GM12878 (cell line): ENCODE results near the gene DERL2. TPM values are rescaled to one million over a fixed set of nuclear protein-coding genes. Genes with fewer than 3 reads are reported as not detected.

ENCODE experiments used
- ATAC-seq: fragments of 200-7000 bp; cut with Tn5 transposase; 3 replicates; pipeline ENCODE4 v1.9.1; 2020; ENCODE audit warnings: mild to moderate bottlenecking, moderate library complexity
- BruUV-seq: library from RNA; stranded (reverse); fragments of 400-500 nt; replicated peaks from 2 replicates; lab custom pipeline; 2021; lab: Mats Ljungman, UMichigan
- CTCF ChIA-PET: fragments of 300-600 bp; sonication (Branson Sonifier 250); formaldehyde crosslinking; extraction: SDS; loops from one replicate; lab custom pipeline; 2021; ENCODE audit warnings: inconsistent platforms; lab: Yijun Ruan, JAX
- POLR2A ChIA-PET: fragments of 350-600 bp; formaldehyde crosslinking; extraction: SDS; loops from one replicate; lab custom pipeline; 2021; ENCODE audit warnings: inconsistent platforms; lab: Charles Lee
- RAD21 ChIA-PET: fragments of 300-600 bp; sonication (Branson Sonifier 250); formaldehyde crosslinking; loops from one replicate; lab custom pipeline; 2023; ENCODE audit warnings: antibody characterized with exemption; ENCODE audit not compliant: unreplicated experiment; lab: Charles Lee
- SMC1A ChIA-PET: fragments of 300-600 bp; sonication (Branson Sonifier 250); formaldehyde crosslinking; loops from one replicate; lab custom pipeline; 2023; ENCODE audit not compliant: unreplicated experiment, uncharacterized antibody; lab: Charles Lee
- DNase-seq: peaks from one replicate; pipeline ENCODE4 v3.0.0-alpha.2; 2011; ENCODE audit warnings: low read depth, low spot score
- FAIRE-seq: peaks from 3 replicates; lab custom pipeline; 2011; peaks lifted over from hg19 to GRCh38; lab: Jason Lieb, UNC
- H2AFZ ChIP-seq: 2 replicates; pipeline ENCODE4 v1.6.0; 2011; ENCODE audit warnings: low read depth, low read length, control low read depth; ENCODE audit not compliant: control insufficient read depth
- H3K27ac ChIP-seq: 2 replicates; pipeline ENCODE4 v1.5.1; 2011; ENCODE audit warnings: control low read depth; ENCODE audit not compliant: control insufficient read depth, insufficient read depth
- H3K27me3 ChIP-seq, 2 experiments: replicated peaks in 1 of 2; 2 replicates each; pipeline versions ENCODE4 v1.6.0 to v1.6.1; 2011; ENCODE audit warnings: low read length in 1 of 2; ENCODE audit not compliant: control insufficient read depth in 2 of 2, insufficient read depth in 2 of 2
- H3K36me3 ChIP-seq, 2 experiments: 2 replicates each; pipeline ENCODE4 v1.5.1; 2011; ENCODE audit warnings: low read length in 1 of 2; ENCODE audit not compliant: control insufficient read depth in 2 of 2, insufficient read depth in 2 of 2
- H3K4me1 ChIP-seq: 2 replicates; pipeline ENCODE4 v1.6.1; 2011; ENCODE audit warnings: mild to moderate bottlenecking, low read length, moderate library complexity, mixed read lengths; ENCODE audit not compliant: control insufficient read depth, insufficient read depth
- H3K4me2 ChIP-seq: 2 replicates; pipeline ENCODE4 v1.6.0; 2011; ENCODE audit warnings: control low read depth; ENCODE audit not compliant: control insufficient read depth, insufficient read depth
- H3K4me3 ChIP-seq: fragments of 200-600 bp; sonication (generic); 2 replicates; pipeline ENCODE4 v1.5.1; 2016
- H3K79me2 ChIP-seq: 2 replicates; pipeline ENCODE4 v1.6.0; 2011; ENCODE audit warnings: low read length; ENCODE audit not compliant: control insufficient read depth, insufficient read depth
- H3K9ac ChIP-seq: 2 replicates; pipeline ENCODE4 v1.8.0; 2011; ENCODE audit warnings: low read length, control low read depth, mixed read lengths; ENCODE audit not compliant: control insufficient read depth, insufficient read depth
- H3K9me3 ChIP-seq: replicated peaks from 3 replicates; pipeline ENCODE4 v1.5.1; 2011; ENCODE audit warnings: mild to moderate bottlenecking, low read length; ENCODE audit not compliant: control insufficient read depth, insufficient read depth
- H4K20me1 ChIP-seq: 2 replicates; pipeline ENCODE4 v1.6.0; 2011; ENCODE audit not compliant: control insufficient read depth, insufficient read depth
- BCL11A ChIP-seq: IDR thresholded peaks from 2 replicates; pipeline ENCODE4 v1.6.1; 2011; ENCODE audit warnings: low read depth, low read length
- CBX3 ChIP-seq: fragments of 200-600 bp; sonication (generic); IDR thresholded peaks from 2 replicates; pipeline ENCODE4 v1.6.1; 2016; ENCODE audit warnings: low read depth, borderline replicate concordance
- CHD2 ChIP-seq: IDR thresholded peaks from 2 replicates; pipeline ENCODE4 v1.6.1; 2011; ENCODE audit warnings: low read depth, low read length, improper control_type of control experiment, borderline replicate concordance
- DPF2 ChIP-seq: fragments of 450-650 bp; IDR thresholded peaks from 2 replicates; pipeline ENCODE4 v1.6.1; 2017; ENCODE audit warnings: mild to moderate bottlenecking
- HDGF ChIP-seq: fragments of 450-650 bp; IDR thresholded peaks from 2 replicates; pipeline ENCODE4 v1.6.1; 2016; ENCODE audit warnings: antibody characterized with exemption
- IRF4 ChIP-seq: IDR thresholded peaks from 2 replicates; pipeline ENCODE4 v1.6.1; 2011; ENCODE audit warnings: low read depth, low read length
- KLF5 ChIP-seq: fragments of 450-650 bp; IDR thresholded peaks from 2 replicates; pipeline ENCODE4 v1.6.1; 2014; ENCODE audit warnings: mild to moderate bottlenecking; ENCODE audit not compliant: partially characterized antibody
- MLLT1 ChIP-seq: fragments of 450-650 bp; IDR thresholded peaks from 2 replicates; pipeline ENCODE4 v1.6.1; 2016; ENCODE audit warnings: mild to moderate bottlenecking
- MTA2 ChIP-seq: fragments of 450-650 bp; IDR thresholded peaks from 2 replicates; pipeline ENCODE4 v1.6.1; 2016; ENCODE audit warnings: low read depth, mild to moderate bottlenecking, moderate library complexity
- MXI1 ChIP-seq: fragments of 150-350 bp; IDR thresholded peaks from 2 replicates; pipeline ENCODE4 v1.6.1; 2011; ENCODE audit warnings: low read depth, mild to moderate bottlenecking, inconsistent platforms, low read length, improper control_type of control experiment
- NFIC ChIP-seq: IDR thresholded peaks from 2 replicates; pipeline ENCODE4 v1.6.1; 2012; ENCODE audit warnings: low read depth, mild to moderate bottlenecking, inconsistent platforms, low read length, moderate library complexity
- NFYB ChIP-seq: IDR thresholded peaks from 2 replicates; pipeline ENCODE4 v1.6.1; 2011; ENCODE audit warnings: low read depth, mild to moderate bottlenecking, low read length, improper control_type of control experiment, moderate library complexity; ENCODE audit not compliant: insufficient read depth
- RCOR1 ChIP-seq: conservative IDR thresholded peaks from 2 replicates; pipeline ENCODE4 v1.6.1; 2012; ENCODE audit warnings: low read depth, low read length, improper control_type of control experiment
- REST ChIP-seq: IDR thresholded peaks from 2 replicates; pipeline ENCODE4 v1.6.1; 2012; ENCODE audit warnings: mild to moderate bottlenecking, low read depth, low read length
- RFX5 ChIP-seq: IDR thresholded peaks from 2 replicates; pipeline ENCODE4 v1.6.1; 2011; ENCODE audit warnings: low read depth, low read length, improper control_type of control experiment
- SP1 ChIP-seq: IDR thresholded peaks from one replicate; pipeline ENCODE4 v1.6.1; 2011; ENCODE audit warnings: low read depth, low read length
- STAT1 ChIP-seq: fragments of 450-650 bp; conservative IDR thresholded peaks from 2 replicates; pipeline ENCODE4 v1.6.1; 2014; ENCODE audit warnings: antibody characterized with exemption, mild to moderate bottlenecking
- TCF12 ChIP-seq: IDR thresholded peaks from 2 replicates; pipeline ENCODE4 v1.6.1; 2011; ENCODE audit warnings: low read depth, mild to moderate bottlenecking, low read length
- USF2 ChIP-seq: IDR thresholded peaks from 2 replicates; pipeline ENCODE4 v1.6.1; 2011; ENCODE audit warnings: low read depth, low read length, improper control_type of control experiment, borderline replicate concordance
- ZBED1 ChIP-seq: IDR thresholded peaks from 2 replicates; pipeline ENCODE4 v1.6.1; 2016; ENCODE audit warnings: borderline replicate concordance
- ZNF622 ChIP-seq: fragments of 450-650 bp; IDR thresholded peaks from 2 replicates; pipeline ENCODE4 v1.6.1; 2017; ENCODE audit warnings: mild to moderate bottlenecking, inconsistent platforms
- WGBS: methylation state at CpG from one replicate; pipeline ENCODE4 v1.1.6; 2016; ENCODE audit warnings: low lambda C conversion rate; ENCODE audit not compliant: insufficient replicate concordance, insufficient coverage; ENCODE audit errors: missing lambda C conversion rate; 5-methylcytosine and 5-hydroxymethylcytosine counted together
- in situ Hi-C: fragments of 300-500 bp; cut with MboI; formaldehyde crosslinking; loops from 9 replicates; pipeline ENCODE4 v1.14.3; 2018; ENCODE audit warnings: mixed read lengths
- intact Hi-C: fragments of 100-400 bp; cut with micrococcal nuclease; formaldehyde crosslinking; loops from one replicate; pipeline ENCODE4 v1.14.2; 2022; ENCODE audit not compliant: unreplicated experiment
- polyA plus RNA-seq, 11 experiments: library from polyadenylated mRNA; depleted of rRNA in 4 of 11; unstranded in 6 of 11; stranded (reverse) in 5 of 11; fragments of >200 nt; fragmentation: Nextera tagmentation in 4 of 11; fragmentation: Illumina TruSeq in 1 of 11; extraction: Ambion mirVana in 4 of 11; extraction: Trizol in 1 of 11; gene quantifications; 1 replicate in 1 of 11; 2 replicates in 10 of 11; pipeline versions ENCODE4 v1.2.1 to v1.2.3, GENCODE V29; 2011 to 2016; ENCODE audit warnings: inconsistent platforms in 2 of 11, missing spikeins in 2 of 11, low read depth in 1 of 11
- total RNA-seq, 4 experiments: library from RNA; depleted of rRNA in 3 of 4; stranded (reverse); fragments of >200 nt in 3 of 4; fragmentation: Illumina TruSeq in 1 of 4; extraction: Trizol in 1 of 4; gene quantifications; 2 replicates each; pipeline versions ENCODE4 v1.2.1 to v1.2.3, GENCODE V29; 2013 to 2021

DERL2 gene
- total and polyA plus RNA-seq, 10 of the 15 experiments (the other 5 are each of a cell fraction or from before 2014, with no cell fraction given): 40.5 to 236 (median 69.3) TPM

GRCh38 chr17:5492970-5493369, 7.0 kb upstream of the DERL2 start (continued):
- no peak for TF ChIP-seq MLLT1

- Histone ChIP-seq H3K4me2 (no peak overlapping the region), H3K36me3 (peaks cover 0 to 13% of the 10 kb centered on the region in 2 experiments; a peak in 2 of 4 replicates), H3K4me3 (no peak overlapping the region), H3K79me2 (peaks cover 39% of the 10 kb centered on the region), H2AFZ (no peak overlapping the region), H4K20me1 (no peaks in the 10 kb centered on the region; the same call in 1 of the 2 replicates), H3K9ac (no peak overlapping the region), H3K9me3 (no peaks in the 10 kb centered on the region), H3K27me3 (no peaks in the 10 kb centered on the region), H3K27ac (no peak overlapping the region), H3K4me1 (peaks cover 12% of the 10 kb centered on the region; the same call in 1 of the 2 replicates)
- ChIA-PET SMC1A (no interaction called here), CTCF (no interaction called here), RAD21 (no interaction called here), POLR2A (no interaction called here)
- FAIRE-seq (no peak), ATAC-seq (no peak), DNase-seq (no peak)
- in situ Hi-C loops: no loop called here
- TF ChIP-seq USF2: no peak
- TF ChIP-seq SP1: no peak
- no peak for TF ChIP-seq CHD2
- TF ChIP-seq REST: no peak
- TF ChIP-seq CBX3: no peak
- no peak for TF ChIP-seq MXI1
- TF ChIP-seq ZBED1: no peak
- no peak for TF ChIP-seq NFYB
- TF ChIP-seq BCL11A: no peak
- no peak for TF ChIP-seq KLF5
- TF ChIP-seq DPF2: no peak
- no peak for TF ChIP-seq ZNF622
- no peak for TF ChIP-seq HDGF
- TF ChIP-seq RFX5: no peak
- TF ChIP-seq RCOR1: no peak
- TF ChIP-seq TCF12: no peak
- TF ChIP-seq IRF4: no peak
- no peak for TF ChIP-seq NFIC
- no peak for TF ChIP-seq STAT1
- TF ChIP-seq MTA2: no peak
- 80% methylated on average over 8 of the region's 8 CpGs for WGBS
- no TSS peak for BruUV-seq
- intact Hi-C loops: no loop called here
Observed at GRCh38 chr17:5488752-5489151, 2.8 kb upstream of the DERL2 start.
